Ureter (tissue), 1 donor: ENCODE measurements around the gene SLC17A1. TPM values are rescaled to one million over a fixed set of nuclear protein-coding genes. Genes with fewer than 3 reads are reported as not detected.

Experiments used
- DNase-seq: peaks from one replicate; pipeline ENCODE4 v3.0.0-alpha.2; 2020; ENCODE audit warnings: low spot score
- total RNA-seq: library from RNA; stranded (reverse); gene quantifications from one replicate; pipeline ENCODE4 v1.2.4, GENCODE V29; 2023
- donor health status: DM: yes; HTN: yes; CAD: no.

The SLC17A1 gene
- total RNA-seq, 1 donor from 2014 or later, result not detected

DNA sequence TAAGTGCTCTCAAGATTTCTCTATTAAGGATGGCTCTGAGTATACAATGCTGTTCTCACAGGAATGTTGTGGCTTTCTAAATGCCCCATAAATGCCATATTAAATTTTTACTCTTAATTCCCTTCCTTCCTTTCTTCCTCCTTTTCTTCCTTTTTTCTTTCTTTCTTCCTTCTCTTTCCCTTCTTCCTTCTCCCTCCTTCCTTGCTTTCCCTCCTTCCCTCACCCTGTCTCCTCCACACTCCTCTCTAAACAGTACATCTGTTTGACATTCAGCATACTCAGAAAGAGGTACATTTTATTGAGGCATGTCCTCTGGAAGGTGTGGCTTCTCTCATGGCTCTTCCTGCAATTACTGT, 433 bp upstream of the SLC17A1 start:
- no peak for DNase-seq

DNA sequence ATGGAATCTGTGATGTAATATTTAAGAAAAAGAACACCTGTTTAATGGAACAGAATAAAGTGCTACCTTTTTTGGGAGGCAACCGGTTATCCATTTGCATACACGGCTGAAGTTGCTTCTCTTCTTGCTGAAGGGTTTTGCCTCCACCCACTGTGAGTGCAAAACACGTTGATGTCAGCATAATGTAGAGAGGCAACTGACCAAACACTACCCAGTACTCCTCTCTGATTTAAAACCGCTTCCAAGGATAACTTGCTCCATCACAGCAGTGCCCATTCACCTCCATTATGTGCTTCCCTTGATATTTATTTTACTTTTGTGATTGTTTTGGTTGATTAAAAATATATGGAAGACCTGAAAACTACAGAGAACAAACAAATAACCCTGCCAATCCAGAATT, 1.4 kb downstream of the SLC17A1 start:
- no peak for DNase-seq

DNA sequence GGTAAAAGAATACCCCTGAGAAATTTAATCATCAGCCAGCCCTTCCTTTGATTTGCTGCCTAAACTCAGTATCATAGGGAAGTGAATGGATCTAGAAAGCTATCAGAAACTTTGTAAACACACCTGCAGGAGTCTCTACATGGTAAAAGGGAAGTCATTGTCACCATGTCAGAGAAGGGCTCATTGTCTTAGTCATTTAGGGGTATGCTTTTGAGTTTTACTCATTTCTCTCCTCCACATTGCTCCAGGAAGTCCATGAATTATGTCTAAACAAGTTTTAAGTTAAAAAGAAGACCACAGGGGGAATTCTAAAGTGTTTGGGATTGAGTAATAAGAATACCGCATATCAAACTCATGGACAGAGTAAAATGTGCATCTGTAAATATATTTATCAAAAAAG, 2.5 kb downstream of the SLC17A1 start:
- no peak for DNase-seq

DNA sequence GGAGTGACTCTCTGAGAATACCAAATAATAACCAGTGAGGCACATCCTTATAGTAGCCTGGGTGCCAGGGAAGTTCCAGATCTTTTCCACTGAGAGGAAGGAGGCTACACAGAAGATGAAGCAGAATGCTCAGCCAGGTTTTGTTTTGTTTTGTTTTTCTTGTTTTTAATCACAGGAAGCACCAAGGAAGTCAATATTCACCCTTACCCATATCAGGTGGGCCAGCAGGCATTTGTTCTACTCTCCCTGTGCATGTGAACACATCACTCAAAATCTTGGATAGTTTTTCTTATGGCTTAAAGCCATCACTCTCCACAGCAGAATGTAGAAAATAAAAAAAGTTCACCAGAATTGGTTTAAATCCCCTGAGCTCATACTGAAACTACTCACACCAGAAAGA, 10.5 kb downstream of the SLC17A1 start:
- DNase-seq, result no peak

DNA sequence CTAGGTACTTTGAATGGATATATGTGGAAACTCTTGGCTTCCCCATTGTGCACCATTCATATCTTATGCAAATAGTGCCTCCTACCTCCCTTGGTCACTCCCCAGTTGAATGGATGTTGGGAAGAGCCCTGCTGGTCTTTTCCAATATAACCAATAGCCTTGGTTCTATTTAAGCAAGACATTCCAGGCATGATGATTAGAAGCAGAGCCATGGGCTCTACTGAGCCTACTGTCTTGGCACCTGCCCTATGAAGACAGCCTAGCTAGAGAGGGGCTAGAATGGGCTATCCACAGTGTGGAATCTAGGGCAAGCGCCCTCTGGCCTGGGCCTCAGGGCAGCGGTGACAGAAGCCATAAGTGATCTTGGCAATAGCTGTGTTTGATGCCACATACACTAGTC, 15.6 kb downstream of the SLC17A1 start:
- DNase-seq, result no peak

DNA sequence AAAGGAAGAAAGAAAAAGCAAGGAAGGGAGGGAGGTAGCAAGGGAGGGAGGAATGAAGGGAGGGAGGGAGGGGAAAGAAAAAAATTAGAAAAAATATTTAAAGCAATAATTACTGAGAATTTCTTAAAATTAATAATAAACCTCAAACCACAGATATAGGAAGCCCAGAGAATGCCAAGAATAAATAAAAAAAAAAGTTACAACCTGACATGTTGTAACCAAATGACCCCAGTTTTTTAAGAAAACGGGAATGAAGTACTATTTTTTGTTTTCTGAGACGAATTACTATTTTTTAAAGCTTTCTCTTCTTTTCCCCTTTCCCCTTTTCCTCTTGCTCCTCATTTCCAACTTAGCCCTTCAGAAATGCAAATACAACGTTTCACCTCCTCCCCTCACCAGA, 16.7 kb downstream of the SLC17A1 start:
- no peak for DNase-seq

DNA sequence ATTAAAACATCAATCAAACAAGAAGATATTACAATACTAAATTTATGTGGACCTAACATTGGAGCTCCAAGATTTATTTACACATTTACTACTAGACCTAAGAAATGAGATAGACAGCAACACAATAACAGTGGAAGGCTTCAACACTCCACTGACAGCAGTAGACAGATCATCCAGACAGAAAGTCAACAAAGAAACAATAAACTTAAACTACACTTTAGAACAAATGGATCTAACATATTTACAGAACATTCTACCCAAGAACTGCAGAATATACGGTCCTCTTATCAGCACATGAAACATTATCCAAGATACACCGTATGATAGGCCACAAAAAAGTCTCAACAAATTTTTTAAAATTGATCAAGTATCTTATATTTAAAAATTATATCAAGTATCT, 27.0 kb downstream of the SLC17A1 start:
- no peak for DNase-seq

DNA sequence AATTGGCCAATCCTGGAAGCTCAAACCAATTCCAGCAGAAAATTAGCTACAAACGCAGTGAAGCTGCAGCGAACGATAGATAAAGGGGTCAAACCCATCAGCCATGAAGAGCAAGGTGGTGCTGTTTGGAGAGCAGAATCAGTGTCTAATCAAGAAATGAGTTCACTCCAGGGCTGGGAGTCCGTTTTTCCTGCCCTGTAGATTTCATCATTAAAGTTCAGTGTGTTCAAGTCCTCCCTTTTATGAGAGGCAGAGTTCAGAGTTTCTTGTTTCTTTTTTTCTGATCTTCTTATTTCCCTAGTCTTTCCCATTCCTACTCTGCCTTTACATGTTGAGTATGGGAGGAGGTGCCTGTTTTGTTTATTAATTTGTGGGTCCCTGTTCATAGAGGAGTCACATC, 30.4 kb downstream of the SLC17A1 start:
- no peak for DNase-seq

DNA sequence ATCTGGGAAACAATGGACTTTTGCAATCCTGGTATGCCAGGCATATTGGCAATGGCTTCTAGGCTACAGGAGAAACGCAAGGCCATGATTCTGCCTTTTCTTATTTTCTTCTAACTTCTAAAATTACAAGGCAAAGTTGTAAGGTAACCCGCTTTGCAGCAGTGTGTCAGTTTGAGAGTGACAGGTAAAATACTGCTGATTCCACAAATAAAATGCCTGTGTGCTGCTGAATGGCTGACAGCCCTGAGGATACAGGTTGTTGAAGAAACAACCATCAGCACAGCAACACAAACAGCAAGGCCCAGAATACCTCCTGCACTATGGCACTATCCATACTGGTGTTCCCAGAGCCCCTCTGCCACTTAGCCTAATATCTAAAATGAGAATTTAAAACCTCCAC, 37.1 kb downstream of the SLC17A1 start:
- DNase-seq, result no peak

DNA sequence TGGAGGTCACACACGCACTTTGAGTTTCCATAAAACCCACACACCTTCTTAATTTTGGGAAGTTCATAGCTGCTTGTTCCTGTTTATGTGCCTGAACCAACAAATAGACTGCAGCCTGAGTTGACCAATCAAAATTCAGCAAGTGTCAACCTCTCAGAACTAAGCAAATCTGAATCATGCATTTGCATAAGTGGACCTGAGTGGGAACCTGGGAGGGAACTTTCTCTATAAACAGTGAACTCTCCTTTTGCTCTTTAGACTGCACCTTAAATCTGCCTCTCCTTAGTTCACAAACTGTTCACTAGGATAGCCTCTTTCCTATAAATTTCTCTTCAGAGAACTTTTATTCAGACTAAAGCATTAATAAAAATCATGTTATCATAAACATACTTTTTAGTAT, 37.9 kb downstream of the SLC17A1 start:
- no peak for DNase-seq

DNA sequence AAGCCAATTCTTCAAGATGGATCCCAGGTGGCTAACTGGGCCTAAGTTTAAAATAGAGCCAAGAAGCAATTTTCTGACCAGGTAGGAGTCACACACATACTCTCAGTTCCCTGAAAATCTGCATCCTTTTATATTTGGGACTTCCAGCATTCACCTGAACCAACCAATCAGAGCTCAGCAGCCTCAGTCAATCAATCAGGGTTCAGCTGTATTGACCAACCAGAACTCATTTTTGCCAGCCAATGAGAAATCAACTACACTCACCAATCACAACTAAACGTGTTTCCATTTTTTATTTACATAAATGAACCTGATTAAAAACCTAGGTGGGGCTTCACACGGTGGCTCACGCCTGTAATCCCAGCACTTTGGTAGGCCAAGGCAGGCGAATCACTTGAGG, 39.8 kb downstream of the SLC17A1 start:
- no peak for DNase-seq

DNA sequence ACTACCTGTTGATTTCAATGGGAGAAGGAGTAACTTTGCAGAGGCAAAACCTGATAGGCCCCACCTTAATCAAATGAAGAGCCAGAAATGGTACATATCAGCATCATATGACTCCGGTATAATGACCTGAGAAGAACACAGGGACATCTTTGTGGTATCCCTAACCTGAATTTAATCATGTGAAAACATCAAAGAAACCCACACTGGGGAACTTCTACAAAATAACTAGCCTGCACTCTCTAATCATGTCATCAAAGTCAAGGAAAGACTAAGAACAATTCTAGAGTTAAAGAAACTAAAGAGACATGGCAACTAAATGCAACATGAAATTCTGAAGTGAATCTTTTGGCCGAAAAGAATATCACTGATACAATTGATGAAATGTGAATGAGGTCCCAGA, 42.4 kb downstream of the SLC17A1 start:
- no peak for DNase-seq

DNA sequence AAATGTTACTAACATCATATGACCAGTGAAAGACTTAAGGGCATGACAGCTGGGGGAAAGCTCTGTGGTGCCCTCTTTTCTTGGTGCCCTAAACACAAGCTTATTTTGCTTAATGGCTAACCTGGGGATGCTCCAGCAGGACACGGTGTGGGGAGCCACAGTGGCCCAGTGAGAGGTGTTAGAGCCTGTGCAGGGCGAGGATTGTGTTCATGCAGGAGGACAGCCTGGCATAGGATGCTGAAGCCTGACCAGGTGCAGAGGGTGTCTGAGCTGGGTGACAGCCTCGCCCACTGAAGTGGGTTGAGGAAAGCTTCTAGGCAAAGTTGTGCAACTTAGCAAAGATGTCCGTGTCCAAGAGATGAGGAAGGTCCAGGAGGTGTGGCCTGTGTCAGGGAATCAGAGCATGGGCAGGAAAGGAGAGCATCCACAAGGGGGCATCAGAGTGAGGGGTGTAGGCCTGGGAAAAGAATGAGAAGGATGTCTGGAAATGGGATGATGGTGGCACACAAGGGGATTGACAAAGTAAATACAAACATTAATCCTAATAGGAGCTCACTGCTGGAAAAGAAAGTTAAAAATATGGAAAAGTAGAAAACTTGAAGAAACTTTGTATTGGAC, 43.4 kb downstream of the SLC17A1 start:
- DNase-seq, result no peak

DNA sequence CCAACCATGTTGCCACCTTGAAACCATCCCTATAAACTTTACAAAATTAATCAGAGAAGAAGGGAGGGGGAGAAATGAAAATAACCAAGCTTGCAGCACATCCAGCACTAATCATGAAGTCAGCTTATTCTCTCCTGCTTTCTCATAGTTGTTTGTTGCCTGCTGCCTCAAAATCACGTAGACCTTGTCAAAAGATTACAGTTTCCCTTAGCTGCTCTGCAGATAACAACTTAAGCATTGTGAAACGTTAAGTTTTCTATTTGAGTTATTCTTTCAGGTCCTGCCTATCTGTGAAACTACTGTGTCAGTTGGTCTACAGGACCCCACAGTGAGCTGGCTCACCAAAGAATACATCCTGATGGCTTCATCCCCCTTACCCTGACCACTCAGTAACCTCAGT, 44.4 kb downstream of the SLC17A1 start:
- DNase-seq, result no peak

DNA sequence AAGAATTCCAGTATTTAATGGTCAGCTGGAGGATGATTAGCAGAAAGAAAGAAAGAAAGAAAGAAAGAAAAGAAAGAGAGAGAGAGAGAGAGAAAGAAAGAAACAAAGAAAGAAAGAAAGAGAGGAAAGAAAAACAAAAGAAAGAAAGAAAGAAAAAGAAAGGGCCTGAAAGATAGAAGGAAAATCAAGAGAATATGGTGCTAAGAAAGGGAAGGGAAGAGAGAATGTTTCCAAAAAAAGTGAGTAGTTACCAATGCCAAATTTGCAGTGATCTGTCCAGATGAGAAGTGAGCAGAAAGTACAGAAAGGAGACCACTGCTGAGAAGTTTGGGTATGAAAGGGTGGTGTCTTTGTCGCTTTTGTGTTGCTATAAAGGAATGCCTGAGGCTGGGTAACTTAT, 50.7 kb downstream of the SLC17A1 start:
- no peak for DNase-seq

DNA sequence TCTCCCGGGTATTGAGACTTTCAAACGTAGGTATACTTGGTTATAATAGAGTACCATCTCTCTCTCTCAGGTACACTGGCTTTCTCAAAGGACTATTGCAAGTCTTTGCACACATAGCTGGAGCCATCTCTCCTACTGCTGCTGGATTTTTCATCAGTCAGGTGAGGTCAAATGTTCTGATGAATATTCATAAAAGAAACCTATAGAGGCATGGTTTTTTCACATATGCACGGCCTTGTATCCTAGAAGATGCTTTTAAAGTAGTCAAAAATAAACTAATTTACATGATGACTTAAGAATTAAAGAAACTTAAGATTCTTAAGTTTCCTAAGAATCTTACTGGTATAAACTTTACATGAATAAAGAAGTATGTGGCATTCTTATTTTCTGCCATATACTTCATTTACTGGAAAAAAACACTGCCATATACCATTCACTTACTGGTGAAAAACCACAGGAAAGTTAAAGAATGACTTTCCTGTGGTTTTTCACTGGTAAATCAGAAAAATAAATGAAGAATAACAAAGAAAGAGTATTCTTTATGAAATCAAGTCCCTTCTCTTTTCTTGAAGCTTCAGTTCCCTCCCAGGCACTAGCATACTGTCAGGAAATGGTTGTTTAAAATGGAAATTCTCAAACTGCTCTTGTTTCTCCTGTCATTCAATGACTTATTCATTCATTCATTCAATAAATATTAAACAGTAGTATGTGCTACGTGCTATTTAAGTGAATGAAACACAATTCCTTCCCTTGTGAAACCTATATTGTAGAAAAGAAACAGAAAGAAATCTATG, 53.8 kb downstream of the SLC17A1 start:
- no peak for DNase-seq

DNA sequence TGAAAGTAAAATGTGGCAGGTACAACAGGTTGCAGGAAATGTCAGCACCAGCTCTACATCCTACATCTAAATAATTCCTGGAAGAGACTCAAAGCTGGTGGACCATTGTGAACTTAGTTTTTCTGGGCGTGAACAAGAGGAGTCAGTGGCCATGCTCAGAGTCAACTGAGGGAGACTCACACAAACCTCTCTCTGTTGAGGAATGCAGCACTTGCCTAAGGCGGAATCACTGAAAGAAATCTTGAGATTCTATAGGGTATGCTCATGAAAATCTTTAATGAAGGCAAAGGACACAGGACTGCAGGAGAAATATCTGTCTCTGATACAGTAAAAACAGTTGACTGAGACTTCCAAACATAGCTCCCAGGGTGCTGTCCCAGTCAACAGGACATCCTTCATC, 54.8 kb downstream of the SLC17A1 start:
- no peak for DNase-seq

DNA sequence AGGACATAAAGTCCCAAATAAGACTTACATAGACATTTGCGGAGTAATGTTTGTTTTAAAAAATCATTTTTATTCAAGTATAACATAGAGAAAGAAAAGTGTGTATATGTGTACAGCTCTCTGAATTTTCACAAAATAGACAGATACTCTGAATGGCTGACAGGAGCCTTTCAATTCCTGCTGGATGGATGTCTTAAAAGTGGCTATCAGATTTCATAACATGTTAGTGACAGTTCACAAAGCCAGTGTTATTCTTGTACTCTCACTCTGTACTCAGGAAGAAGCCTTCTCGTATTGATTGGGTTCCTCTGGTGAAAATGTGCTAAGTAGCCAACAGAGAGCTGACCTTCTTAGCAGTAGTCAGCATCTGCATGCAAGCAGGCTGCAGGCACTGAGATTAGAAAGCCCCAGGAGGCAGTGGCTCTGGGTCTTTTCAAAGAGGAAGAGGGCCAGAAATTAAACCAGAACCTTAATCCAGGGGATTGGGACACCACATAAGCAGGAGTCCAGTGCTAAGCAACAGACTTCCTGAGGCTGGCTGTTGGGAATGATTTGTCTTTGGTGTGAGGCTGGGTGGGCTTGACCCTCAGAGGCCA, 57.6 kb downstream of the SLC17A1 start:
- no peak for DNase-seq

DNA sequence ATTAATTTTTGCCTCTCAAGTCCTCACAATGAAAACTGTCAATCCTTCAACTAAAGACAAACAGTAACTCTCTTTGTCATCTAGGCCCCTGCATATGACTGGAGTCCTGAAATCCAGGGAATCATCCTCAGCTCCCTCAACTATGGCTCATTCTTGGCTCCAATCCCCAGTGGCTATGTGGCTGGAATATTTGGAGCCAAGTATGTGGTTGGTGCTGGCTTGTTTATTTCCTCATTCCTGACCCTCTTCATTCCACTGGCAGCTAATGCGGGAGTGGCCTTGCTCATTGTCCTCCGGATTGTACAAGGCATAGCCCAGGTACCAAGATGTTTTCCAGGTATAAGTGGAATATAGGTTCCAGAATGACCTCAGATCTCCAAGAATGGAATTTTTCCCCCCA, 61.9 kb downstream of the SLC17A1 start:
- no peak for DNase-seq

DNA sequence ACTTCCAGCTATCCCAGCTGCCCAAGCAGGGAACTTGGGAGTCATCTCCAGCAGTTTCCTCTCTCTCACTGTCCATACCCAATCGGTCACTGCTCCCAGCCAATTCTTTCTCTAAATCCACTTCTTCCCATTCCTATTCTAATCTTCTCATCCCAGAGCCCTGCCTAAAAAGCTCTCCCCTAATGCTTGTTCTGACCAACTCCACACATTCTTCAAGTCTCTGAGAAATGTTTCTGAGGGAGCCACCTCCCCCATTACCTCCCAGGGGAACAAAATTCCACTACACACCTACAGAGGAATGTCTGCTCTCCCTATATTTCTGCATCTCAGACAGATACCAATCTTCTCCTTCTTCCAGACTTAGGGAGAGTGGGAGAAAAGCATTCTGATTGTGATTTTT, 63.3 kb downstream of the SLC17A1 start:
- DNase-seq, result no peak

DNA sequence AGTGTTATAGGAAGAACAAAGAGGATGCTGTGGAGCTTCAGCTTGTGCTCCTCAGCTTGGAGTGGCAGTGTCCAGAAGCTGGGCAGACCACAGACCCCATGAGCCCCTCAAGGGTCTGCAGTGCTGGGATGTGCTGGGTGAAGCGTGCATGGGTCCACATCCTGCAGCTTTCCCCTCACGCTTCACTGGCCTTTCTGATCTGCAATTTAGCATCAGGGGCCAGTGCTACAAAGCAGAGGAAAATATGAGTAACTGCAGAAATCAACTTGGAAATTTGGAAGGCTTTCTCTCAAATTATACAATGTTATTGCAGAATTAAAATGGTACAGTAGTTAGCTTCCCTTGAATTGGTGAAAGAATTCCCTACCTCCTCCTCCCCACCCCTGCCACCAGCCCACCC, 67.2 kb downstream of the SLC17A1 start:
- no peak for DNase-seq

DNA sequence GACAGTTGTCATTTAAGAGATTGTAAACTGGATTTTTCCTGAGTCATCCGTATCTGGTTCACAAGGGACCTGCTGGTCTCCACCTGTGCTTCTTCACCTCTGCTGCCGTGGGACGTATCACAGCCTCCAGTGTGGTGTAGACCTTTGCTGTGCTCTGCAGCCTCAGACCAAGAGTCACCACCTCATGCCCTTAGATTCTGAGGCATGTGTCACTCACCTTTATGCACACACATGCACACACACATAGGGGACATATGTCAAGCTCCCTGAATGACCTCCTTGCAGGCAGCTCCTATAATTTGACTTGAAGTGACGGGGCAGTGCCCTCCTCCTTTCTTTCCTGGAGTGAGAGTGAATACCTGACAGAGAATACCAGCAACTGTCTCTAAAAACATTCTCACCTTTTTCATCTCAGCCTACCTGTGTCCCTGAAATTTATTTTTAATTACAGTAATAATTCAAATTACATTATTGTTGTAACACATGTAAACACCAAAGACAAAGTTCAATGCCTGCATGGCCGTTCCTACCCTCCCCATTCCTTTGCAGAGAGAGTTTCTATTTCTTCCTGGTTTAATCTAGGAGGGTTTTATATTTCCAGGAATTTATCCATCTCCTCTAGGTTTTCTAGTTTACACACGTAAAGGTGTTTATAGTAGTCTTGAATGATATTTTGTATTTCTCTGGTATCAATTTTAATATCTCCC, 73.8 kb downstream of the SLC17A1 start:
- DNase-seq, result no peak
